GM12892 (cell line): ENCODE data around the gene TUBGCP3.

Experiments used
- POLR2A ChIP-seq: IDR thresholded peaks from 2 replicates; pipeline ENCODE4 v1.6.1; 2011; ENCODE audit warnings: low read depth, low read length, control low read depth
- POLR2AphosphoS5 ChIP-seq: IDR thresholded peaks from 2 replicates; pipeline ENCODE4 v1.6.1; 2011; ENCODE audit warnings: low read depth, low read length, control low read depth

DNA sequence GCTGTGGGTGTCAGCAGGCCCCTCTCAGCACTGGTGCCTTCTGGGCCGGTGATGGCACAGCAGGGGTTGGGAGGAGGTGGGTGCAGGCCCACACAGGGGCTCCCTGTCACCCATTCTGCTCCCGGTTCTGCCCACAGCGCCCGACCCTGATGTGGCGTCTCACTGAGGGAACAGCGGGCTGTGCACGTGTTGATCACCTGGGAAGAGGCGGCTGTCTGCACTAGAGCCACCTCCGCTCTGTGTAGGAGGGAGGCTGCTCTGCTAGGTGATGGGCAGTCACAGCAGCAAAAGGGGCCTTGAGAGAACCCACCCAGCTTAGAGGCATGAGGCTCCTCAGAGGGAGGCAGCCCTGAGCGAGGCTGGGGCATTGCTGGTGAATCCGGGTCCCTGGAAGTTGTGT, 39.2 kb upstream of the TUBGCP3 start:
- no peak for TF ChIP-seq POLR2A
- no peak for TF ChIP-seq POLR2AphosphoS5
